ENCODE results near the gene CEP164.

- no peak for TF ChIP-seq CTCF (conservative IDR thresholded peaks at IDR 0.05 in 1 of 2, IDR thresholded peaks at IDR 0.05 in 1 of 2; ENCODE audit: extremely low read depth in 1 of 2, insufficient read depth in 1 of 2, low read depth in 1 of 2, low read length in 2 of 2)
- no peak for TF ChIP-seq EZH2 (IDR thresholded peaks at IDR 0.05; ENCODE audit: borderline replicate concordance, low read length)
Observed at GRCh38 chr11:117333917-117334316, 6.3 kb downstream of the CEP164 start.
